ENCODE results near the gene APP. TPM values are rescaled to one million over a fixed set of nuclear protein-coding genes. Genes with fewer than 3 reads are reported as not detected.

APP gene
- total RNA-seq, 2 experiments from 2014 or later = 22.8 to 24.5 TPM

DNA sequence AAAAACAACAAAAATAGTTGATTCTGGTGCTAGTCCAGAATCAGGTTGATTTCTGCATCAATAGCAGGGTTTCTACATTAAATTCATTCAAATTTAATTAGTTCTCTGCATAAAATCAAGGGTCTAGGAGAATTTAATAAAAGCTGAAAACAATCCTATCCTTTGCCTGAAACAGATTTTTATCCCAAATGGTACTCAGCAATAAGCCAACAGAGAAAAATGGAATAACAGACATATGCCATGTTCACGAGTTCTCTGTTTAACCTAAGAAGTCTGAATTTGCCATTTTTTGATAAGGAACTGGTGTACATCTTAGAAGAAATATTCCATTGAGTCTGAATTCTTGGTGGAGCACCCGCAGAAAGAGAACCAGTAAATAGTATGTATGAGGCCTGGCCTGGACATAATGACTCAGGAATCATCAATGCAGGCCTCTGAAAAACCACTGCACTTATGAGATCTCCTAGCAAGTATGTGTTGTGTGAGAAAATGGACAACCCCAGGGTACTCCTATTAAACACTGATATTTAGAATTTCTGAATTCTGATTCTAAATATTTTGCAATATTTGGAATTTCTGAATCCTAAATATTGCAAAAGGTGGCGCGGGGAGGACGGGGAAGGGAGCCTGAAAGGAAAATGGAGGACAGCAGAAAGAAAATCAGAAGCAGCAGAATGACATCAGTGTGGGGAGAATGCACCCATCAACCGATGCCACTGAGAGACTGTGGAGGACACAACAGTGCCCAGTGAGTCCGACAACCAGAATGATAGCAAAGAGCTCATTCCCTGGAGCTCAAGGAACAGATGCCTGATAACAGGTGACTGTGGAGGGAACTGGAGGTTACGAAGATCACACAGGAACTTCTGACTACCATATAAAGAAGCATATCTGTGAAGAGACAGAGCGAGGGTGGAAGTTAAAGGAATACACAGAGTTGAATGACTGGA, 97.6 kb downstream of the APP start:
- ChIA-PET CTCF (no interaction called here), POLR2A (no interaction called here)

DNA sequence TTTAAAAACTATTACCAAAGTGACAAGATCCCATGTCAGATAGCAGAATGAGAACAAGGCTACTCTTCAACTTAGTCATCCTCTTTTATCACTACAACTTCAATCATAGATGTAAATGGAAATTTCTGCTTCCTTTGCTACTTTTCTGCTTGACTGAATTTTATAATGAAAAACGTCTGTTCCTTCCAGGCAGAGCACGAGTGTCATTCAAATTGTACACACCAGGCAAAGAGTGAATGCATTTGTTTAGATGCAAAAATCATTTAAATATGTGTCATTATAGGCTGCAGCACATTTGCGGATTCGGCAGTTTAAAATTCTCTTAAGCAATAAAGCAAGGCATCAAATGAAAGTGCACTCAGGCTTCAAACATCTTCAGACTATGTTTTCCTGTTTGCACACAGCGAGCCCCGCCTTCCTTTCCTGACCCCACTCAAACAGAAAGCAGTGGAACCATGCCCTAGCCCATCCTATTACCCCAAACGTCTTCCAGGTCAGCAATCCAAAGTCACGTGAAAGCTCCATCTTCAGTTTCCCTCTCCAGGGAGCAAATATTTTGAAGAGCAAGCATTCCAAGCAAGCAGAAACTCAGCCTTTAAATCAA, 99.6 kb downstream of the APP start:
- POLR2A ChIA-PET = no interaction called here
- CTCF ChIA-PET = no interaction called here

DNA sequence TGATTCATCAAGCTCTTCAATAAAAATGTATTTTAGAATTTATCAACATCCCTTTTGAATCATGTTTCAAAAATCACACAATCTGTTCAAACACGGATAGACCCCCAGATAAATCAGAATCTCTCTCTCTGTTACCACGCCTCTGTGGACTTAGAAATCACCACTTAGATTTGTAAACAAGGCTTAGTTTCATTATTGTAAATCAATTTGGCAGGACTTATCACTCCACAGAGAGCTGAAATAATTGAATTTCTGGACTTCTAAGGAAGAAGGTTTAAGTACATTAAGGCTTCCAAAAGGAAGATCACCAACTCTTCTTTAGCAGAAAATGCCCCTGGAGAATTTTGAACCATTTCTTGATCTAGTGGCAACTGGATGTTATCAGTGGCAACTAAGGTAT, 100.4 kb downstream of the APP start:
- POLR2A ChIA-PET = interaction anchor here (0.6 kb wide), 1 partner anchor 630 kb away, joined by 3 read pairs; no protein-coding TSS in a partner anchor
- CTCF ChIA-PET = no interaction called here

DNA sequence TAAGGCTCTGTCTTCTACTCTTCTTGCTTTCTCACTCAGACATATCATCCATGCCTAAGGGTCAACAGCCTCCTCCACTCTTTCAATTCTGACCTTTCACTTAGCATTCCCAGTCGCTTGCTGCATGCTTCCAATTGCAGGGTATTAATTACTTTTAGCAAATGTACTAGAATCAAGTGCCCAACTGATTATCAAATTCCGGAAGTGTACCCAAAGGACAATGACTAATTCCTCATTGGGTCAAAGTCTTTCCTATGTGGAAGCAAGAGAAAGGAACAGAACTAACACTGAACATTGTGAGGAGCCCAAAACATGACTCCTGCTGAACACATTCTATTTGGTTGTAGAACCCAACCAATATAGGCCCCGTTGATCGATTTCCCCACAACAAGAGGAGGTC, 101.8 kb downstream of the APP start:
- ChIA-PET POLR2A (no interaction called here), CTCF (no interaction called here)

DNA sequence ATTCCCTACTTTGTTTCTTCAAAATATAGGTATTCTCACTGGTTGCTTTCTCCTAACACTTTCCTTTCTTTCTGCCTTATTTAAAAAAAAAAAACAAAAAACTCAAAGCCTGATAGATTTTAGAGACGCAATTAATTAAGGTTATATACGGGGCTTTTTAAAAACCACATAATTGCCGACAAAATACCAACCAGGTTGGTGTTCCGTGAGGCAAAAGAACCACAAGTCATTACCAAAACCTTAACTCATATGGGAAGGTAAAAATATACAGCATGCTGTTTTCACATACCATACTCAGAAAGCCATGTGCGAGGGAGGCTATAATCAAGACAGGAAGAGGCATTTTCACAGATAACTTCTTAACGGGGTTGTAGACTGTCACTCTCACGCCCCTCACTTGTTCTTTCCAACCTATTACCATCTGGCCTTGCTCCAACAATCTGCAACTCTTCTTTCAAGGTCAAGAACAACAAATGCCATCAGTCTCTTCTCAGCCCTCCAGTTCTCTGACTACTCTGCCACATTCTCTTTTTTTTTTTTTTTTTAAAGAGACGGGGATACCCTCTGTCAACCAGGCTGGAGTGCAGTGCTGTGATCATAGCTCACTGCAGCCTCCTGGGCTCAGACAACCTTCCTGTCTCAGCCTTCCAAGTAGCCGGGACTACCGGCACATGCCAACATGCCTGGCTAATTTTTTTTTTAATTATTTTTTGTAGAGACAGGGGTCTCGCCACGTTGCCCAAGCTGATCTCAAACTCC, 102.6 kb downstream of the APP start:
- CTCF ChIA-PET = no interaction called here
- POLR2A ChIA-PET = no interaction called here

DNA sequence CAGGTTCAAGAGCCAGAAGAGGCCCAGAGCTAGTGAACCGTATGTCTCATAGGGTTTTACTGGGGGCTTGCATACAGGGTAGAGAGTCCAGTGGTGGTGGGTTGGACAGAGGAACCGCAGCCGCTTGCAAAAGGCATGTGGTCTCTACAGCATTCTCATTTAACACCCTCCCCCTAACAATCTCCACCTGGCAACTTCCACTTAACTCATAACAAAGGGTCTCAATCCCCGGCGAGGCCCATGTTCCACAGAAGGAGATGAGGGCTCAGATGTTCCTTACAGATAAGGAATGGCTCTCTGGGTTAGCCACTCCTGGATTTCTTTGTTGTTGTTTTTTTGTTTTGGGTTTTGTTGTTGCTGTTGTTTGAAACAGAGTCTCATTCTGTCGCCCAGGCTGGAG, 106.1 kb downstream of the APP start:
- CTCF ChIA-PET = no interaction called here
- POLR2A ChIA-PET = no interaction called here

DNA sequence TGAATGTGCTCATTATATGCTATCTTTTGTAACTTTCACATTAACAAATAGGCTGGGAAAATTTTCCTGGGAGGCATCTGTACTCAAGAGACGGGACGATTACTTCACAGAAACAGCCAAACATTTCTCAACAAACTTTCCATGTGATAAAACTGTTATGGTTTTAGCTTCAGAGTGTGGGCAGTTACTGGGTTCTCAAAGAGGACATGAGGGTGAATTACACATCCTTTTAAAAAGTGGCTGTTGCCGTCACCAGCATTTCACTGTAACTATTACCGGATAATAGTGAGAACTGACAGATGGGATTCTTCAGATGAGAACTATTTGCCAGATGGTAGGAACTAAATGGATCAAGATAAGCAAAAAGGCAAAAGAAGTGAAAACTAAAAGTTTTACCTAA, 109.1 kb downstream of the APP start:
- ChIA-PET CTCF (no interaction called here), POLR2A (no interaction called here)

DNA sequence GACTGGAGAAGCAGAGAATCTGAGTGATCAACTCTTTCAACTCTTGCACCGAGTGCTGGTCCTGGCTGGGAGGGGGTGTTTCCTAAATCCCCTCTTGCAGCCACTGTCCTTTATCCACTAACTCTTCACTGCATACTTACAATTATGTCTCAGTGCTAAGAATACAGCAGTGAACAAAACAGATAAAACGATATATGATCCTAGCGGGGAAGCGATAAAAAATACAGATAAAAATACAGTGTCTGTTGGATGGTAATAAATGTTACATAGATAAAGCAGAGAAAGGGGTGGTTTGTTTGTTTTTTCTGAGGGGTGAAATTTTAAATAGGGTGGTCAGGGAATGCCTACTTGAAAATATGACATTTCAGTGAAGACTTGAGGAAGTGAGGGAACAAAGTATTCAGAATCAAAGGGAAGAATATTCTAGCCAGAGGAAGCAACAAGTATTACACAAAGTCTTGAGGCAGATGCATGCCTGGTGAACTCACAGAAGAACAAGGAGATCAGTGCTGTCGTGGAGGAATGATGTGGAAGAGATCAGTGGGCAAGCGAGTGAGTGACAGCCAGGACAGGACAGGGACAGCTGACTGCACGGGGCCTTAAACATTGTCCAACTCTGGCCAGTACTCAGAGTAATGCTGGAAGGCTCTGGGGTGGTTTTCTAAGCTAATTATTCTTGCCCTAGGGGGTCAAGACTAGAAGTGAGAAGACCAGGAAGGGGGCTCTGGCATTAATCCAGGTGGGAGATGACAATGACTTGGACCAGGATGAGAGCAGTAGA, 110.0 kb downstream of the APP start:
- ChIA-PET CTCF (no interaction called here), POLR2A (no interaction called here)

DNA sequence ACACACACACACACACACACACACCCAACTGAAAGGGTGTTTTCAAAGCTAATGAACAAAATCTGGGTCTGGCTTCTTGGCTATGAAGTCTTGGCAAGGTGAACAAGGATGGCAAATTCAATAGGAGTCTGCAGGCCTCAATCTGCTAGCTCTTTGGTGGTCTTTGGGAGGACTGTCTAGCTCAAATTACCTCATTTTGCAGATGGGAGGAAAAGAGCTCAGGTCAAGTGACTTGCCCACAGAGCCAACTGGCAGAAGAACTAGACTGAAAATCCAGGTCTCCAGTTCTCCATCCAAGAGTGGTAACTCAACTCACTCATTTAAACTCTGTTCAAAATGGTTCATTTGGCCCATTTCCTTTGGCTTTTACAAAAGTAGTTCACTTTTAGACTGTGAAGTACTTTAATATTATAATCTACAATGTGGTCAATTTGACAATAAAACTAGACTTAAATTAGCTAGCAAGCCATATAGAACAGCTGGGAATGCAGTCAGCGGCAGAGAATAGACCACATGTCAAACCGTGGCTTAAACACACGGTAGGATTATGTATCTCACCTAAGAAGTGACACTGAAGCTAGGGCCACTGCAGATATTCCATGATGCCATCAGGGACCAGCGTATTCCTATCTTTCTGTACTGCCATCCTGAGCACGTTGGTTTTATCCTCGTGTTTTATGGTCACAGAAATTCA, 112.9 kb downstream of the APP start:
- ChIA-PET CTCF (no interaction called here), POLR2A (no interaction called here)

DNA sequence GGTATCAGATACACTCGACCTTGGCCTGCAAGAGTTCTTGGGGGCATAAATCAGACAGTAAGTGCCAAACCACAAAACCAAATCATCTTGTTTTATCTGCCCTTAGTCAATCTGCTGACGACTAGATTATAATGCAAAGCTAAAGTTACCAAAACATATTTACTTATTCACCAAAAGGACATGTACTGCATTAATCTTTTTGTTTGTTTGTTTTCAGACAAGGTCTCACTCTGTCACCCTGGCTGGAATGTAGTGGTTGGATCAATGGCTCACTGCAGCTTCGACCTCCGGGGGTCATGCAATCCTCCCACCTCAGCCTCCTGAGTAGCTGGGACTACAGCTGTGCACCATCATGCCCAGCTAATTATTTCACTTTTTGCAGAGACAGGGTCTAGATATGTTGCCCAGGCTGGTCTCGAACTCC, 114.7 kb downstream of the APP start:
- CTCF ChIA-PET = no interaction called here
- POLR2A ChIA-PET = no interaction called here

DNA sequence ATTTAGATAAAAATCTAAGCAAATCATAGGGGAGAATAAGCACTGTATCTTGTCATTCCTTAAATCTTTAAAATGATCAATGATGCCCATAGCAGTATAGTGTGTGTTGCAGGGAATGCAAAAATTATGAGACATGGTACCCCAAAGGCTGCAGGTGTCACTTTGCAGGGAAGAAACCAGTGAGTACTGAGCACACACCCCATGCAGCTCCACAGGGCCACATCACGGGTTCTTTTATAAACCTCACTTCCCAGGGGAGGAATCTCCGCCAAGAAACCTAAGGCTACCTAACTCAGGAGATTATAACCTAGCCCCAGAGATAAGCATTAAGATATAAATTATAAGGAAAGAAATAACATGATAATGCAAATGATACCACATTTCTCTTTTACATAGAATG, 115.6 kb downstream of the APP start:
- CTCF ChIA-PET = no interaction called here
- POLR2A ChIA-PET = no interaction called here

DNA sequence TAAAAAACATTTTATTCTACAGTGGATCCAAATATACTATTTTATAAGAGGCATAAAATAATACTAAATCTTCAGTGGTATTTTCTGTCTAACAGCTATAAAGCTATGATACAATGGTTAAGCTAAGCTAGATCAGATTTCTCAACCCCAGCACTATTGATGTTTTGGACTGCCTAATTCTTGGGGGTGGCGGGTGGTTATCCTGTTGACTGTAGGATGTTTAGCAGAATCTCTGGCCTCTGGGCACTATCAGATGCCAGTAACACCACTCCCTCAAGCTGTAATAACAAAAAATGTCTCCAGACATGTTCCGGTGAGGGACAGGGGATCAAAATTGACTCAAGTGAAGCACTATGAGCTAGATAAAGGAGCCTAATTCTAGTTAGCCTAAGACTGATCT, 118.5 kb downstream of the APP start:
- ChIA-PET POLR2A (no interaction called here), CTCF (no interaction called here)

DNA sequence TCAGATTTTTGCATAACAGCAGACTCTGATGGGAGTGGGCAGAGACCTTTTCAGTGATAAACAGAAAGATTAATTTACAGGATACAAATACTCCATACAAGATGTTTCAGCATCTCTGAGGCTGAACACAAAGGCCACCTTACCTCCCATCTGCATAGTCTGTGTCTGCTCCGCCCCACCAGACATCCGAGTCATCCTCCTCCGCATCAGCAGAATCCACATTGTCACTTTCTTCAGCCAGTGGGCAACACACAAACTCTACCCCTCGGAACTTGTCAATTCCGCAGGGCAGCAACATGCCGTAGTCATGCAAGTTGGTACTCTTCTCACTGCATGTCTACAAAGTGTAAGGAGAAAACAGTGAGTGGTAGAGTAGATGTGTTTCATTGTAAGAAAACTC, 119.7 kb downstream of the APP start:
- ChIA-PET CTCF (no interaction called here), POLR2A (no interaction called here)

DNA sequence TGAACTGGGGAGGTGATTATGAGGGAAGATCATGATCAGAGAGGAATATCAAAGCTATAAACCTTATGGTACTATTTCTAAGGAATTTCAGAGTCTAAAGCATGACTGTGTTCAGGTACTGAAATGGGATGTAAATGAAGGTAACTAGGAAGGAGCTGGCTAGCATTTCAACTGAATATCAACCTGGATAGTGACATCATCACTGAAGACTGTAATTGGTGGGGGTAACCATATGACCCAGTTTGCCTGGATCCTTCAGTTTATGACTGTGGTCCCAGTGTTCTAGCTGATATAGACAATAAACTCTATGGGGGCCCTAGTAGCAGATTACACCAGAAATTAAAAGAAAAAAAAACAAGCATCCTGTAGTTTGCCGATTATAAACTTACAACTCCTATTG, 120.8 kb downstream of the APP start:
- ChIA-PET CTCF (no interaction called here), POLR2A (no interaction called here)

DNA sequence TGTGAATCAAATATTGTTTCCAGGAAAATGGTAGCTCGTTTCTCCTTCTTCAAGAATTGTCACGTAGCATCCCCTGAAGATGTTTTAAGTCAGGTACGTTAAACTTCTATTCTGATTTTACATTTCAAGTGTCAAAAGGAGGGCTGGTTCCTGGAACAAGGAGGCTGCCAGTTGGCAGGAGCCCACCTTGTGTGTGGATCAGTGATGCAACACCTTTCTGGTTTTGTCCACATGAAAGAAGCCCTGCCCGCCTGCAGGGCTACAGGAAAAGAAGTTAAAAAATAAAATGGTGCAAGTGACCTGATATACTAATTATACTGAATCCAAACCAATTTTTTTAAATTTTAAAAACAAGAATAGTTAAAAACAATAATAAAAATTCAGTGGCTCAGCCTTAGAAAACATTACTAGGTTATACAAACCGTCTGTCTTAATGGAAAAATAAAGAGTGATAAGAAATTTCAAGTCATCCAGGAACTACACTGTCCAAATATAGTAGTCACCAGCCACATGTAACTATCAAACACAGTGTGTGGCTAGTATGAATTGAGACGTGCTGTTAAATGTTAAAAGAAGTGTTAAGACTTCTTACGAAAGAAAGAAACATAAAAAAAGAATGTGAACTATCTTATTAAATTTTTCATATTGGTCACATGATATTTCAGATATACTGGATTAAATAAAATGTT, 123.1 kb downstream of the APP start:
- ChIA-PET CTCF (no interaction called here), POLR2A (no interaction called here)

DNA sequence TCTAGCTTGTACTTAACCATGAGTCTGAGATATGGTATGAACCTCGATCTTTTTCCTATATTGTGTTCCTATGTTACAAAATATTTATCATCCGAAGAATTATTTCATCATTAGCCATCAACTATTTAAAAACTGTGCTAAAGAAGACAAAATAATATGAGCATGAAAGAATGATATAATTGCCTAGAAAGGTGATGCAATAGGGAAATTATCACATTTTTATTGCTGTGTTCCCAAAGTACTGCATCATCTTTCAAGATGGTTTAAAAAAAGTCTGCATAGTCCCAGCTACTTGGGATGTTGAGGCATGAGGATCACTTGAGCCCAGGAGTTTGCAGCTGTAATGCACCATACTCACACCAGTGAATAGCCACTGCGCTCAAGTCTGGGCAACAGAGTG, 126.7 kb downstream of the APP start:
- CTCF ChIA-PET = no interaction called here
- POLR2A ChIA-PET = no interaction called here

DNA sequence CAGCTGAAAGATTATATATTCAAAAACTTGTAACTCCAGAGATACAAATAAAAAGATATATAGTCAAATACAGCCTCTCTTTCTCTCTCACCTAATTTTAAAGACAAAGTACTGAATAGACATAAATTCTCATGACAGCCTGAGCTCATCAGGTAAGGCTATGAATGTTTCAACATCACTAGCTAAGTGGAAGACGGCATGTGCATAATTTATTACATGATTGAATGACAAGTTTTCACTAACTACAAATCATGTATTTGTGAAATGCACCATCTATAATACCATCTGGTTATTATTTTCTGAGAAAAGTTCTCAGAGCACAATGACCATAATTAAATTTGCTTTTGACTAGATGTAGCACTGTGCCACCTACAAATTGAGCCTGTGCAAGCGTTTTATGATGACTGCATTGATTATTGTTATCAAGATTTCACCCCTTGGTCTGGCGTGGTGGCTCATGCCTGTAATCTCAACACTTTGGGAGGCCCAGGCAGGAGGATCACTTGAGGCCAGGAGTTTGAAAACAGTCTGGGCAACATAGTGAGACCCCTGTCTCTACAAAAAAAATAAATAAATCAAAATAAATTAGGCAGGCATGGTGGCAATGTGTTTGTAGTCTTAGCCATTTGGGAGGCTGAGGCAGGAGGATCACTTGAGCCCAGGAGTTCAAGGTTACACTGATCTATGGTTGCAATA, 128.2 kb downstream of the APP start:
- ChIA-PET POLR2A (no interaction called here), CTCF (no interaction called here)

DNA sequence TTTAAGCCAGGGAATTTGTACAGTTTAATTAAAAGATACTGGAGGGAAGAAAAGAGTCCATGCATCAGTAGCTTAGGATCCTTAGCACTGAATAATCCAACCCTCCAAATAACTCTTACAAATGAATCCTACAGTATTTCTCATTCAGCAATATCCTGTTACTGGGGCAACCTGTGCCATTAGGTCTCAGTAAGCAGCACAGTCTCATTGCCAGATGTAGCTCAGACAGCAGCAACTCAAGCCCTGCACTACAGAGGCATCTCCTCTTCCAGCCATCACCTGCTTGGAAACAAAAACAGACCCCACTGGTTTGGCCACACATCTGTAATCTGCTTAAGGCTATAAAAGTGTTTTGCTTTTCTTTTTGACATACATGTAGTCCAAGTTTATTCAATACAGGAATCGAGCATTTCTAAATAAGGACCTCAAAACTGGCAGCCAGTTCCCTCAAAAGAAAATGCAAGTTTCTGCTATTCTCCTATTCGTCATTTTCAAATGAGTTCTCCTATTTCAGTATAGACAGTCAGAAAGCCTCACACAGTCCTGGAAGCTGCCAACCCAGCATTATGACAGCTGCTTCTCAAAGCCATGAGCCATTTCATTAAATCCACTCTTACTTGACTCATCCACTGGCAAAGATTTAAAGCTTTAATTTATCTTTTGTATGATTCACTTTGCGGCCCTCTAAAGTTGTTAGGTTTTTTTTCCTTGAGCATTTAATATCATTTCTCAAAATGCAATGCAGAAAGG, 129.0 kb downstream of the APP start:
- CTCF ChIA-PET = no interaction called here
- POLR2A ChIA-PET = no interaction called here

Measured in activated CD8-positive, alpha-beta memory T cell treated with anti-CD3 and anti-CD28 coated beads for 36 hours (primary cell).